IPS-15b (cell line): ENCODE results near the gene PTPN6.

Experiments used
- H3K27me3 ChIP-seq: one replicate; pipeline ENCODE4 v1.6.1; 2013; ENCODE audit warnings: low read length; ENCODE audit not compliant: control insufficient read depth, insufficient read depth
- H3K36me3 ChIP-seq: one replicate; pipeline ENCODE4 v1.6.1; 2013; ENCODE audit warnings: low read length; ENCODE audit not compliant: control insufficient read depth, insufficient read depth
- H3K4me1 ChIP-seq: one replicate; pipeline ENCODE4 v1.6.1; 2013; ENCODE audit warnings: mild to moderate bottlenecking, low read length; ENCODE audit not compliant: control insufficient read depth, insufficient read depth
- H3K4me3 ChIP-seq: one replicate; pipeline ENCODE4 v1.5.1; 2013; ENCODE audit warnings: low read depth, low read length
- H3K9ac ChIP-seq: one replicate; pipeline ENCODE4 v1.6.1; 2013; ENCODE audit warnings: low read depth, mild to moderate bottlenecking, low read length
- H3K9me3 ChIP-seq: one replicate; pipeline ENCODE4 v1.6.1; 2013; ENCODE audit warnings: mild to moderate bottlenecking, low read length; ENCODE audit not compliant: control insufficient read depth, insufficient read depth

Gene PTPN6

GRCh38 chr12:6987956-6988553 is 36.9 kb downstream of the PTPN6 start:
- no peaks in the 10 kb centered on the region for H3K4me1 ChIP-seq
- H3K9ac ChIP-seq = no peak overlapping the region
- H3K4me3 ChIP-seq = no peak overlapping the region
- no peaks in the 10 kb centered on the region for H3K9me3 ChIP-seq
- H3K27me3 ChIP-seq = no peaks in the 10 kb centered on the region
- H3K36me3 ChIP-seq = no peaks in the 10 kb centered on the region

DNA sequence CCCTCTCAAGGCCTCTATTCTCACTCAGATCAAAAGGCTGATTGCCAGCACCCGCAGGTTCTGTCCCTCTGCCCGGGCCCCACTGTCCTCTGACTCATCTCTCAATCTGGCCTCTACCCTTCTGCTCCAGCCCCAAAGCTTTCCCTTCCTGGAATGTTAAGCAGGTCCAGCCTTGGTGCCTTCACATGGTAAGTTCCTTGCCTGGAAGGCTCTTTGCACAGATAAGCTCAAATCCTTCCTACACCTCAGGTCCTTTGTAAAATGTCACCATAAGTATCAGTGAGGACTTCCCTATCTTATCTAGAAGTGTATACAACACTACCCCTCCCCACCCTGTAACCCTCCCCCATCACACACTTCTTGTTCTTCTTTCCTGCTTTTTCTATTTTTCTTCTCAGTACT is 44.9 kb downstream of the PTPN6 start:
- no peaks in the 10 kb centered on the region for H3K4me1 ChIP-seq
- H3K36me3 ChIP-seq = peaks cover 2% of the 10 kb centered on the region
- H3K9ac ChIP-seq = no peak overlapping the region
- no peaks in the 10 kb centered on the region for H3K9me3 ChIP-seq
- no peaks in the 10 kb centered on the region for H3K27me3 ChIP-seq
- H3K4me3 ChIP-seq = no peak overlapping the region

DNA sequence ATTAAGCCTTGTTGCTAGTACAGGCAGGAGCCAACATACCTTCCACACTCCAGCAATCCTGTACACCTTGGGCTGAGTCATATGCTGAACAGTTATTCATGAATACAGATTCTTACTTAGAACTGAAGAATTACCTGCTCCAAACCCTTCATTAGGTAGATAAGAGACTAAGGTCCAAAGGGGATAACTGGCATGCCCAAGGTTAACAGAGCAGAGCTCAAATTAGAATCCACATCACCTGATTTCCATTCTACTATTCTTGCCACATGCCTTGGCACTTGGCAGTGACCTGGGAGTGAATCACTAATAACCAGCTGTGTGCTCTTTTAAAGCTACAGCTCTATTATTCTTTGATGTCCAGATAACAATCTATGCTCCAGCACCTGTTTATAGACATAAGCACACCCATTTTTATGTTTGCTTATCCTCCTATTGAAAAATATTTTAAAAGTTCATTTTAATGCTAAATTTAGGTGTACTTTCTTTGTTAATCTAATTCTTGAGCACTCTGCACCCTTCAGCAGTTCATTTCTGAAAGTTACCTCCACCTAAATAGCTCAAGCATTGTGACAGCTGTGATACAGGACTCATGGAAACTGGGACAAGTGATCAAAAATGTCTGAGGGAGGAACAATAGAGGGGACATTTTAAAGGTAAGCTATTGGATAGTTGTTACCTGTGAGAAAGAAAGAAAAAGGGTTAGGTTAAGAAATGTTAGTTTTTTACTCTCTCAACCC is 47.7 kb downstream of the PTPN6 start:
- Histone ChIP-seq H3K9me3 (no peaks in the 10 kb centered on the region), H3K4me3 (no peak overlapping the region), H3K4me1 (no peaks in the 10 kb centered on the region), H3K27me3 (no peaks in the 10 kb centered on the region), H3K36me3 (peaks cover 2% of the 10 kb centered on the region), H3K9ac (no peak overlapping the region)

DNA sequence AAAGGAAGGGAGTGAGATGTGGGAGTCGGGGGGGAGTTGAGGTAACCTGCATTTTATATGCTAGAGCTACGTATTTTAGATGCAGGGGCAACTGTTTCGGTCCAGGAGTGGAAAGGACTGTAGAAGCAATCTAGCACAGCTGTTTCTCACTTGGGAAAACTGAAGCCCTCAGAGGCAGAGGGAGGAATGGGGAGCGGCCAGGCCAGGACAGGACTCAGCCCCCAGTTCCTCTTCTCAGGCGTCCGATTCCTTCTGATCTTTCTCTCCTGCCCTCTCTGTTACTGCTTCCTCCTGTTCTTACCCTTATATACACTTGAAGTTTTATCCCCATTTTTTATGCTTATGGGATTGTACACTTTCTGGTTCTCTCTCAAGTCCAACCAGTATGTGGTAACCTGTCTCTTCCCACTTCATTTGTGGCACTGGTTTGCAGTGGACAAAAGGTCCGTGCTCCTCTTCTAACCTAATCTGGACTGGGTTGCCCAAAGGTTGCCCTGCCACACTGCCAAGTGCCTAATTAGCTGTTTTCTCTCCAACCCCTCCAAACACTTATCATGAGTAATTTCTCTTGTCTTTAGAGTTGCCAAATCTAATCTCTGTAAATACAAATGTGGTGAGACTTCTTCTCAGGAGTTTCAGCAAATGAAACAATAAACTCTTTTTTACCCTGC is 50.9 kb downstream of the PTPN6 start:
- Histone ChIP-seq H3K9me3 (no peaks in the 10 kb centered on the region), H3K9ac (no peak overlapping the region), H3K36me3 (peaks cover 2% of the 10 kb centered on the region), H3K4me1 (no peaks in the 10 kb centered on the region), H3K27me3 (no peaks in the 10 kb centered on the region), H3K4me3 (no peak overlapping the region)

DNA sequence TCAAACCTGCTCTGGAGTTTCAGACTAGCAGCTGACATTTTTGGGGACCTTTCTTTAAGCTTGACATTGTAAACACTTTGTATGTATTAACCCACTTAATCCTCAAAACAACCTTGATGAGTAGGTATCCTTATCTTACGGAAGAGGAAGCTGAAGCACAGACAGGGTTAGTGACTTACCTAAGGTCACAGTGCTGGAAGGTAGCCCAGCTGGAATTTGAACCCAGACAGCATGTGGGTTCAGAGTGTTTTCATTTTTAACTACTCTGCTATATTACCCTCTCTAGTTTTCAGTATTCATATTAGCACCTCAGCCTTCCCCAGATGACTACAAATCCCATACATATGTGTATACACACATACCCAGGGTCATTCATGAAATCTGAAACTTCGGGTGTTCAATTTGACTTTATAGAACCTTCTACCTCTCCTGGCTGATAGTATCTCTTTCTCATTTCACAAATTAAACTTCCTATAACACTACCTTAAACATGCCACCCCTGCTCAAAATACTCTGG is 53.2 kb downstream of the PTPN6 start:
- H3K9me3 ChIP-seq = no peaks in the 10 kb centered on the region
- H3K27me3 ChIP-seq = no peaks in the 10 kb centered on the region
- H3K36me3 ChIP-seq = no peaks in the 10 kb centered on the region
- no peak overlapping the region for H3K4me3 ChIP-seq
- H3K4me1 ChIP-seq = no peaks in the 10 kb centered on the region
- H3K9ac ChIP-seq = no peak overlapping the region

DNA sequence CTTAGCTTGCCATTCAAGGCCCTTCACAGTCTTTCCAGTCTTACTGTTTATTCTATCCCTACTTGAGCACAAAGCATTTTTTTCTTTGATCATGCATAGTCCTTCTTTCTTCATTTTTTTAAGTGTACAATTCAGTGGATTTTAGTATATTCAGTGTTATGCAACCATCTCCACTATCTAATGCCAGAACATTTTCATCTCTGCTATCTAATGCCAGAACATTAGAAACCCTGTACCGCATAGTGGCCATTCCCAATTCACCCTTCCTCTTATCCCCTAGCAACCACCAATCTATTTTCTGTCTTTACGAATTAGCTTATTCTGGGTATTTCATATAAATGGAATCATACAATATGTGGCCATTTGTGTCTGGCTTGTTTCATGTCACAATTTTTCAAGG is 53.7 kb downstream of the PTPN6 start:
- Histone ChIP-seq H3K4me3 (no peak overlapping the region), H3K36me3 (no peaks in the 10 kb centered on the region), H3K27me3 (no peaks in the 10 kb centered on the region), H3K9me3 (no peaks in the 10 kb centered on the region), H3K4me1 (no peaks in the 10 kb centered on the region), H3K9ac (no peak overlapping the region)

DNA sequence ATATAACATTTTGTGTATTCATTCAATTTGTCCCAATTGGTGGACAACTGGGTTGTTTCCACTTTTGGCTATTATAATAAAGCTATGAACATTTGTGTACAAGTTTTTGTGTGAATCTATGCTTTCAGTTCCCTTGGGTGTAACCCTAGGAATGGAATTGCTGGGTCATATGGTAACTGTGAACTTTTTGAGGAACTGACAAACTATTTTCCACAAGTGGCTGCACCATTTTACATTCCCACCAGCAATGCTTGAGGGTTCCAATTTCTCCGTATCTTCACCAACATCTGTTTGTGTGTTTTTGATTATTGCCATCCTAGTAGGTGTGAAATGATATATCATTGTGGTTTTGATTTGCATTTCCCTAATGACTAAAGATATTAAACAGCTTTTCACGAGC is 54.2 kb downstream of the PTPN6 start:
- Histone ChIP-seq H3K9ac (no peak overlapping the region), H3K27me3 (no peaks in the 10 kb centered on the region), H3K4me3 (no peak overlapping the region), H3K9me3 (no peaks in the 10 kb centered on the region), H3K36me3 (no peaks in the 10 kb centered on the region), H3K4me1 (no peaks in the 10 kb centered on the region)

DNA sequence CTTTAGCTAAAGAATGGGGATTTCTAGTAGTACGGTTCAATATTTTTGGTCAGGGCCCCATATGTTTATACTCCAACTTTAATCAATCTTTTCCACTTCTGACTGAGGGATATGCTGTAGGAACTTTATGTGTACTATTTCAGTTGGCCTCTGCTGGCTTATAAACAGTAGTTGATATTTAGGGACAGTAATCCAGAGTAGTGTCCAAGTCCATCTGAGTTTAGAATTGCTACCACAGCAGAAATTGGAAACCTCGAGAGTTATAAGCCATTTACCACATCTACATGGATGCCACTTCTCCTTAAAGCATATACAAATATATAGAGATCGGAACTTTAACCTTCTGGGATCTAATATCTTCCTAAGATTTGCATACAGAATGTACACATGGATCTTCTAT is 55.5 kb downstream of the PTPN6 start:
- Histone ChIP-seq H3K9ac (no peak overlapping the region), H3K36me3 (no peaks in the 10 kb centered on the region), H3K4me3 (no peak overlapping the region), H3K4me1 (no peaks in the 10 kb centered on the region), H3K27me3 (no peaks in the 10 kb centered on the region), H3K9me3 (no peaks in the 10 kb centered on the region)

- Histone ChIP-seq H3K4me3 (no peak overlapping the region), H3K36me3 (no peaks in the 10 kb centered on the region), H3K4me1 (no peaks in the 10 kb centered on the region), H3K9ac (no peak overlapping the region), H3K9me3 (no peaks in the 10 kb centered on the region), H3K27me3 (no peaks in the 10 kb centered on the region)
Observed at GRCh38 chr12:7008864-7009263, 57.7 kb downstream of the PTPN6 start.

DNA sequence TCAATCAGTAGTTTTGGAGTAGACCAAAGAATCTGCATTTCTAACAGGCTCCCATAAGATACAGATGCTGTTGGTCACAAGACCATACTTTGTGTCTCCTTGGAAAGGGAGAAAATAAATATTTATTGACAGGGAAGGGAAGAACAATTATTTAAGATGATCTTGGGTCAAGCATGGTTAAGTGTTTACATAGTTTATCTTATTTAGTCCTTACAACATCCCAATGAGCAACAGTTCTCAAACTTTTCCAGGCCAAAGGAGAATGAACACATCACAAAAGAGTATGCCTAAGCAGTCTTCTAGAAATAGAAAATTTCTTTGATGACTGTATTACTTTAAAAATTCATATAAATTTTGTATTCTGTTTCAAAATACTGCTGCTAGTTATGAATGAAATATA is 58.4 kb downstream of the PTPN6 start:
- Histone ChIP-seq H3K9me3 (no peaks in the 10 kb centered on the region), H3K9ac (no peak overlapping the region), H3K4me1 (no peaks in the 10 kb centered on the region), H3K36me3 (no peaks in the 10 kb centered on the region), H3K4me3 (no peak overlapping the region), H3K27me3 (no peaks in the 10 kb centered on the region)
